Neutrophil (primary cell): ENCODE data around the gene ANK3.

Source experiments
- H3K27ac ChIP-seq: fragments of 200-600 bp; sonication (generic); 2 replicates; pipeline ENCODE4 v1.5.1; 2016; ENCODE audit warnings: mild to moderate bottlenecking, moderate library complexity
- H3K27me3 ChIP-seq: fragments of 200-600 bp; sonication (generic); 2 replicates; pipeline ENCODE4 v1.6.0; 2016; ENCODE audit warnings: mild to moderate bottlenecking
- H3K36me3 ChIP-seq: fragments of 200-600 bp; sonication (generic); 2 replicates; pipeline ENCODE4 v1.5.1; 2017
- H3K4me1 ChIP-seq, 2 experiments: fragments of 200-600 bp in 1 of 2; sonication (generic) in 1 of 2; 1 replicate in 1 of 2; 2 replicates in 1 of 2; pipeline versions ENCODE4 v1.5.1 to v1.6.1; 2013 to 2016; ENCODE audit warnings: low read depth in 1 of 2, low read length in 1 of 2, mild to moderate bottlenecking in 1 of 2, moderate library complexity in 1 of 2; ENCODE audit not compliant: control insufficient read depth in 1 of 2, insufficient read depth in 1 of 2
- H3K4me3 ChIP-seq, 2 experiments: fragments of 200-600 bp in 1 of 2; sonication (generic) in 1 of 2; 1 replicate in 1 of 2; 2 replicates in 1 of 2; pipeline ENCODE4 v1.5.1; 2013 to 2016; ENCODE audit warnings: low read depth in 1 of 2, low read length in 1 of 2, mild to moderate bottlenecking in 1 of 2, moderate library complexity in 1 of 2
- H3K9me3 ChIP-seq: fragments of 200-600 bp; sonication (generic); 2 replicates; pipeline ENCODE4 v1.5.1; 2016
- TF ChIP-seq, protein P1 (sequence below): fragments of 200-600 bp; sonication (generic); IDR thresholded peaks from 2 replicates; pipeline ENCODE4 v1.5.1; 2016; ENCODE audit warnings: antibody characterized with exemption

The ANK3 gene

GRCh38 chr10:60353519-60354258, 36.0 kb downstream of the ANK3 start:
- H3K36me3 ChIP-seq = no peaks in the 10 kb centered on the region
- no peak overlapping the region for H3K4me3 ChIP-seq
- no peaks in the 10 kb centered on the region for H3K9me3 ChIP-seq
- no peaks in the 10 kb centered on the region for H3K27me3 ChIP-seq
- TF ChIP-seq, protein P1, sequence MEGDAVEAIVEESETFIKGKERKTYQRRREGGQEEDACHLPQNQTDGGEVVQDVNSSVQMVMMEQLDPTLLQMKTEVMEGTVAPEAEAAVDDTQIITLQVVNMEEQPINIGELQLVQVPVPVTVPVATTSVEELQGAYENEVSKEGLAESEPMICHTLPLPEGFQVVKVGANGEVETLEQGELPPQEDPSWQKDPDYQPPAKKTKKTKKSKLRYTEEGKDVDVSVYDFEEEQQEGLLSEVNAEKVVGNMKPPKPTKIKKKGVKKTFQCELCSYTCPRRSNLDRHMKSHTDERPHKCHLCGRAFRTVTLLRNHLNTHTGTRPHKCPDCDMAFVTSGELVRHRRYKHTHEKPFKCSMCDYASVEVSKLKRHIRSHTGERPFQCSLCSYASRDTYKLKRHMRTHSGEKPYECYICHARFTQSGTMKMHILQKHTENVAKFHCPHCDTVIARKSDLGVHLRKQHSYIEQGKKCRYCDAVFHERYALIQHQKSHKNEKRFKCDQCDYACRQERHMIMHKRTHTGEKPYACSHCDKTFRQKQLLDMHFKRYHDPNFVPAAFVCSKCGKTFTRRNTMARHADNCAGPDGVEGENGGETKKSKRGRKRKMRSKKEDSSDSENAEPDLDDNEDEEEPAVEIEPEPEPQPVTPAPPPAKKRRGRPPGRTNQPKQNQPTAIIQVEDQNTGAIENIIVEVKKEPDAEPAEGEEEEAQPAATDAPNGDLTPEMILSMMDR = no peak
- H3K4me1 ChIP-seq = no peaks in the 10 kb centered on the region
- no peak overlapping the region for H3K27ac ChIP-seq

- H3K27me3 ChIP-seq = no peaks in the 10 kb centered on the region
- H3K4me3 ChIP-seq = no peak overlapping the region
- H3K9me3 ChIP-seq = no peaks in the 10 kb centered on the region
- H3K4me1 ChIP-seq = no peaks in the 10 kb centered on the region
- TF ChIP-seq, protein P1 = no peak
- no peaks in the 10 kb centered on the region for H3K36me3 ChIP-seq
- H3K27ac ChIP-seq = no peak overlapping the region
Measured at GRCh38 chr10:60352105-60352504, 37.6 kb downstream of the ANK3 start.

DNA sequence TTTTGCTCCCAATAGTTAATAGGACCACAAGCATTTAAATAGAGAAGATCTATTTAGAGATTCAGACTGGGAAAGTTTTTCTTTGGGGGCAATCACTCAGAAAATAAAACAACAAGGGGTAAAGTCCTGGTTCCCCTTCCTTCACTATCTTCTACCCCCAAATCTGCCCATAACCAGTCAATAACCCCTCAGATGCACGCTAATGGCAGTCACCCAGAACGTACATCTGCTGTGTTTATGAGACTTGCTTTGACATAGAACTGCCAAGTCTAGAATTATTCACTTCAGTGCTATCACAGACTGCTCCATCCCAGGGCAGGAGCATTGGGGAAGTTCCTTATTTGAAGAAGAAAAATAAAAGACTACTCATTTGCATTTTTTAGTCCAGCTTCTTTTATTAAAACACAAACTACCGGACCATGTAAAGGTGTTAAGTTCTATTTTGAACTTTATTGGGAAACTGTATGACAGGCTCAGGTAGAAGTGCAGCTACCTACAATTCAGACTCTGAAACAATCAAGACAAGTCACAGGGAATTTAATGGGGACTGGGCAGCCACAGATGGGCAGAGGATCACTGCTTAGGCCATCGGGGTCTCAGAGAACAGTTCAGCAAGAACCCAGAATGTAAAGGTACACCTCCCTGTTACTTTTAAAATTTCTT, 38.4 kb downstream of the ANK3 start:
- Histone ChIP-seq H3K36me3 (no peaks in the 10 kb centered on the region), H3K27ac (no peak overlapping the region), H3K4me1 (no peaks in the 10 kb centered on the region), H3K4me3 (no peak overlapping the region), H3K9me3 (no peaks in the 10 kb centered on the region), H3K27me3 (no peaks in the 10 kb centered on the region)
- TF ChIP-seq, protein P1 = no peak

- H3K27ac ChIP-seq = no peak overlapping the region
- H3K9me3 ChIP-seq = no peaks in the 10 kb centered on the region
- H3K4me1 ChIP-seq = no peaks in the 10 kb centered on the region
- no peaks in the 10 kb centered on the region for H3K36me3 ChIP-seq
- H3K27me3 ChIP-seq = no peaks in the 10 kb centered on the region
- no peak overlapping the region for H3K4me3 ChIP-seq
- TF ChIP-seq, protein P1 = no peak
Measured at GRCh38 chr10:60350400-60350799, 39.3 kb downstream of the ANK3 start.

DNA sequence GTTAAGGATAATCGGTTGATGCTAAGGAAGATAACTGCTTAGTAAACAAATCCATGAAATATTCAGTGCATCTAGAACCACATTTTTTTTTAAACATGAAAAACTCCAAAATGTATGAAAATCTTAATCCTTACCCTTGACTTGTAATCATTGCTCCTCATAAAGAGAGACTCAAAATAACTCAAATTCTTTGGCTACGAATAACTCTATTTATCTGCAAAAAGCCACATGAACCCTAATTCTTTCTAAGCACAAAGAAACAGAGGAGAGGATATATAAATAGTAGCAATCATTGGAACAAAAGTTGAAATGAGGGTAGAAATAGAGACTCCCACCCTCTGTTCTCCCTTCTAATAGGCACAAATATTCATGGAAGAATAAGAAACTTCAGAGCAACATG, 40.2 kb downstream of the ANK3 start:
- Histone ChIP-seq H3K4me1 (no peaks in the 10 kb centered on the region), H3K36me3 (no peaks in the 10 kb centered on the region), H3K27me3 (no peaks in the 10 kb centered on the region), H3K9me3 (no peaks in the 10 kb centered on the region), H3K27ac (no peak overlapping the region), H3K4me3 (no peak overlapping the region)
- TF ChIP-seq, protein P1 = no peak
